ENCODE data around the gene CEBPZ.

DNA sequence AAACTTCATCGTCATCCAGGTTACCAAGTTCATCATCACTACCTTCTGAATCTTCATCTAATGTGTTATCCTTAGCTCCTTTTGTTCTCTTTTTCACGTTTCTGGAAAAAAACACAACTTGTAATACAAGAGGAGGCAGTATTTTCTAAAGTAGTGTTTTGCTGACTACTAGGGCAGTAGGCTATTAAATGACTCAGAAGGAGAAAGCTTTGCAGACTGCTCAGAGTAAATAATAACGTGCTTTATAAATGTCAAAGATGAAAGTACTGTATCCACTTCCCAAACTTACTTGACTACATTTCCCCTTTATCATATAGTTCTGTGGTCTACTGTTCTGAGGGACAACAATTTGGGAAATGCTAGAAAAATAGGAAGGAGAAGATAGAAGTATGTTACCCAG, 19.5 kb downstream of the CEBPZ start:
- TF ChIP-seq, protein P1, sequence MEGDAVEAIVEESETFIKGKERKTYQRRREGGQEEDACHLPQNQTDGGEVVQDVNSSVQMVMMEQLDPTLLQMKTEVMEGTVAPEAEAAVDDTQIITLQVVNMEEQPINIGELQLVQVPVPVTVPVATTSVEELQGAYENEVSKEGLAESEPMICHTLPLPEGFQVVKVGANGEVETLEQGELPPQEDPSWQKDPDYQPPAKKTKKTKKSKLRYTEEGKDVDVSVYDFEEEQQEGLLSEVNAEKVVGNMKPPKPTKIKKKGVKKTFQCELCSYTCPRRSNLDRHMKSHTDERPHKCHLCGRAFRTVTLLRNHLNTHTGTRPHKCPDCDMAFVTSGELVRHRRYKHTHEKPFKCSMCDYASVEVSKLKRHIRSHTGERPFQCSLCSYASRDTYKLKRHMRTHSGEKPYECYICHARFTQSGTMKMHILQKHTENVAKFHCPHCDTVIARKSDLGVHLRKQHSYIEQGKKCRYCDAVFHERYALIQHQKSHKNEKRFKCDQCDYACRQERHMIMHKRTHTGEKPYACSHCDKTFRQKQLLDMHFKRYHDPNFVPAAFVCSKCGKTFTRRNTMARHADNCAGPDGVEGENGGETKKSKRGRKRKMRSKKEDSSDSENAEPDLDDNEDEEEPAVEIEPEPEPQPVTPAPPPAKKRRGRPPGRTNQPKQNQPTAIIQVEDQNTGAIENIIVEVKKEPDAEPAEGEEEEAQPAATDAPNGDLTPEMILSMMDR (IDR thresholded peaks at IDR 0.05; ENCODE audit: insufficient read depth, low read depth, low read length), result no peak
- no peak for TF ChIP-seq EZH2 (IDR thresholded peaks at IDR 0.05; ENCODE audit: insufficient read depth, low read length)
